Umbilical cord (tissue), 2 donors: ENCODE measurements around the gene STEAP3. TPM values are rescaled to one million over a fixed set of nuclear protein-coding genes. Genes with fewer than 3 reads are reported as not detected.
"Not testable (repeated sequence)": the region's sequence is repeated elsewhere in the genome, so short reads cannot be mapped to it uniquely, and the experiment has no call there.

Experiments used
- DNase-seq: peaks from one replicate; pipeline ENCODE4 v3.0.0-alpha.2; 2015; ENCODE audit warnings: low spot score
- total RNA-seq: library from RNA; depleted of rRNA; stranded (reverse); fragments of >200 nt; gene quantifications from one replicate; pipeline ENCODE4 v1.2.3, GENCODE V29; 2014; ENCODE audit warnings: low replicate concordance; ENCODE audit not compliant: insufficient read depth

STEAP3 gene
- total RNA-seq, 1 donor from 2014 or later = 2.6 TPM

GRCh38 chr2:119263656-119264055 is 40.0 kb downstream of the STEAP3 start:
- no peak for DNase-seq

- DNase-seq = no peak
Measured at GRCh38 chr2:119264781-119265692, 41.4 kb downstream of the STEAP3 start.

GRCh38 chr2:119265693-119266066 is 42.0 kb downstream of the STEAP3 start:
- DNase-seq = no peak

GRCh38 chr2:119266091-119266589 is 42.5 kb downstream of the STEAP3 start:
- no peak for DNase-seq

- no peak for DNase-seq
Measured at GRCh38 chr2:119267604-119268003, 44.0 kb downstream of the STEAP3 start.

- DNase-seq = no peak
Measured at GRCh38 chr2:119276864-119277263, 53.2 kb downstream of the STEAP3 start.

GRCh38 chr2:119278385-119278784 is 54.8 kb downstream of the STEAP3 start:
- DNase-seq = not testable (repeated sequence)

GRCh38 chr2:119278946-119279345 is 55.3 kb downstream of the STEAP3 start:
- DNase-seq = no peak

GRCh38 chr2:119279666-119280065 is 56.0 kb downstream of the STEAP3 start:
- no peak for DNase-seq

- no peak for DNase-seq
Measured at GRCh38 chr2:119280680-119281079, 57.0 kb downstream of the STEAP3 start.

- DNase-seq = no peak
Measured at GRCh38 chr2:119282146-119282995, 58.7 kb downstream of the STEAP3 start.

GRCh38 chr2:119282996-119283511 is 59.4 kb downstream of the STEAP3 start:
- DNase-seq = no peak

- no peak for DNase-seq
Measured at GRCh38 chr2:119283873-119284331, 60.3 kb downstream of the STEAP3 start.

GRCh38 chr2:119286661-119287060 is 63.0 kb downstream of the STEAP3 start:
- no peak for DNase-seq

GRCh38 chr2:119288576-119288975 is 64.9 kb downstream of the STEAP3 start:
- no peak for DNase-seq

- DNase-seq = peak; percentile 40
Measured at GRCh38 chr2:119289093-119289492, 65.5 kb downstream of the STEAP3 start.

GRCh38 chr2:119289642-119290041 is 66.0 kb downstream of the STEAP3 start:
- no peak for DNase-seq

GRCh38 chr2:119290859-119291587 is 67.4 kb downstream of the STEAP3 start:
- DNase-seq = peak; percentile 59

GRCh38 chr2:119291588-119292167 is 68.0 kb downstream of the STEAP3 start:
- no peak for DNase-seq

GRCh38 chr2:119292226-119292625 is 68.6 kb downstream of the STEAP3 start:
- DNase-seq = no peak

- DNase-seq = no peak
Measured at GRCh38 chr2:119293254-119293653, 69.6 kb downstream of the STEAP3 start.
